HG03108 (cell line): ENCODE data around the gene ILK.

Source experiments
- ATAC-seq: cut with Tn5 transposase; IDR thresholded peaks from one replicate; pipeline ENCODE4 v1.9.1; 2021; ENCODE audit warnings: moderate library complexity; ENCODE audit not compliant: unreplicated experiment

ILK gene

GRCh38 chr11:6572215-6572614 lies 31.4 kb upstream of the ILK start:
- ATAC-seq: no peak

GRCh38 chr11:6574816-6575715 lies 28.5 kb upstream of the ILK start:
- no peak for ATAC-seq

- no peak for ATAC-seq
Observed at GRCh38 chr11:6576471-6577373, 26.9 kb upstream of the ILK start.

GRCh38 chr11:6578134-6578533 lies 25.4 kb upstream of the ILK start:
- ATAC-seq: no peak

- no peak for ATAC-seq
Observed at GRCh38 chr11:6579681-6580080, 23.9 kb upstream of the ILK start.

GRCh38 chr11:6583584-6583983 lies 20.0 kb upstream of the ILK start:
- no peak for ATAC-seq

GRCh38 chr11:6584528-6584927 lies 19.0 kb upstream of the ILK start:
- no peak for ATAC-seq

GRCh38 chr11:6586434-6587359 lies 16.9 kb upstream of the ILK start:
- no peak for ATAC-seq

- no peak for ATAC-seq
Observed at GRCh38 chr11:6587360-6587953, 16.1 kb upstream of the ILK start.

- ATAC-seq: no peak
Observed at GRCh38 chr11:6588018-6588417, 15.6 kb upstream of the ILK start.

- no peak for ATAC-seq
Observed at GRCh38 chr11:6594142-6594768, 9.3 kb upstream of the ILK start.

- ATAC-seq: no peak
Observed at GRCh38 chr11:6596239-6596877, 7.2 kb upstream of the ILK start.

- no peak for ATAC-seq
Observed at GRCh38 chr11:6598555-6598954, 5.0 kb upstream of the ILK start.

- ATAC-seq: no peak
Observed at GRCh38 chr11:6599449-6599848, 4.1 kb upstream of the ILK start.

GRCh38 chr11:6599881-6600390 lies 3.6 kb upstream of the ILK start:
- ATAC-seq: no peak

- no peak for ATAC-seq
Observed at GRCh38 chr11:6601041-6601461, 2.5 kb upstream of the ILK start.

- no peak for ATAC-seq
Observed at GRCh38 chr11:6602096-6602940, 1.3 kb upstream of the ILK start.

GRCh38 chr11:6604081-6604626 lies 580 bp downstream of the ILK start:
- ATAC-seq: peak; percentile 33
